OCI-LY3 (cell line): ENCODE data around the gene ALOX15.

Experiments
- EZH2phosphoT487 ChIP-seq: fragments of 200-600 bp; shearing (Covaris generic); IDR thresholded peaks from 2 replicates; pipeline ENCODE4 v1.6.1; 2018; ENCODE audit warnings: antibody characterized with exemption, mixed run types, low read depth
- TF ChIP-seq, protein P1 (sequence below): fragments of 200-600, 300-600 bp; sonication (generic); IDR thresholded peaks from 2 replicates; pipeline ENCODE4 v1.5.1; 2014; ENCODE audit warnings: antibody characterized with exemption, low read length, low read depth

DNA sequence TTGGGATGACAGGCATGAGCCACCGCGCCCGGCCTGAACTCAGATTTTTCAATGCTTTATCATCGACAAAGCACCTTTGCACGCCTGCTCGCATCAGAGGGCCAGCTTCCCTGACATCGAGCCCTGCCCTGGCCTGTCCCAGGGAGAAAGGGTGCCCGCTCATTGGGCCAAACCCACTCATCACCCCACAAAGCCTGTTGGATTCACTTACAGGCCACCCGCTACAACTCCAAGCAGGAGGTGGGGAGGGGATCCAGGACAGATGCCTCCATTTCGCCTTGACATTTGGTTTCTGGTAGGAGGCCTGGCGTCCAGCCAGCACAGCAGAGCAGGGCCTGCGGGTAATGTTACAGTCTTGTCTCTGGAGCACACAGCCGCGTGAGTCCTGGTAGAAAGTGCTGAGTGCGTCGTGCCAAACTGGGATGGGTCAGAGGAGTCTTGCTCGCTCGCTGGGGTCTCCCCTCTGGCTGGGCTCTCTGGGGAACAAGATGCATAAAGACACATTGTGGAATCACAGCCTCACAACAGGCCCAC lies 37.3 kb downstream of the ALOX15 start:
- TF ChIP-seq, protein P1, sequence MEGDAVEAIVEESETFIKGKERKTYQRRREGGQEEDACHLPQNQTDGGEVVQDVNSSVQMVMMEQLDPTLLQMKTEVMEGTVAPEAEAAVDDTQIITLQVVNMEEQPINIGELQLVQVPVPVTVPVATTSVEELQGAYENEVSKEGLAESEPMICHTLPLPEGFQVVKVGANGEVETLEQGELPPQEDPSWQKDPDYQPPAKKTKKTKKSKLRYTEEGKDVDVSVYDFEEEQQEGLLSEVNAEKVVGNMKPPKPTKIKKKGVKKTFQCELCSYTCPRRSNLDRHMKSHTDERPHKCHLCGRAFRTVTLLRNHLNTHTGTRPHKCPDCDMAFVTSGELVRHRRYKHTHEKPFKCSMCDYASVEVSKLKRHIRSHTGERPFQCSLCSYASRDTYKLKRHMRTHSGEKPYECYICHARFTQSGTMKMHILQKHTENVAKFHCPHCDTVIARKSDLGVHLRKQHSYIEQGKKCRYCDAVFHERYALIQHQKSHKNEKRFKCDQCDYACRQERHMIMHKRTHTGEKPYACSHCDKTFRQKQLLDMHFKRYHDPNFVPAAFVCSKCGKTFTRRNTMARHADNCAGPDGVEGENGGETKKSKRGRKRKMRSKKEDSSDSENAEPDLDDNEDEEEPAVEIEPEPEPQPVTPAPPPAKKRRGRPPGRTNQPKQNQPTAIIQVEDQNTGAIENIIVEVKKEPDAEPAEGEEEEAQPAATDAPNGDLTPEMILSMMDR: no peak
- TF ChIP-seq EZH2phosphoT487: no peak
